HK-2 (cell line): Measurements from ENCODE around the gene TOX2.

Experiments used
- DNase-seq: peaks from one replicate; pipeline ENCODE4 v3.0.0-alpha.2; 2018; ENCODE audit not compliant: unreplicated experiment

TOX2 gene

GRCh38 chr20:44075191-44075949, 160.7 kb downstream of the TOX2 start:
- DNase-seq = no peak

DNA sequence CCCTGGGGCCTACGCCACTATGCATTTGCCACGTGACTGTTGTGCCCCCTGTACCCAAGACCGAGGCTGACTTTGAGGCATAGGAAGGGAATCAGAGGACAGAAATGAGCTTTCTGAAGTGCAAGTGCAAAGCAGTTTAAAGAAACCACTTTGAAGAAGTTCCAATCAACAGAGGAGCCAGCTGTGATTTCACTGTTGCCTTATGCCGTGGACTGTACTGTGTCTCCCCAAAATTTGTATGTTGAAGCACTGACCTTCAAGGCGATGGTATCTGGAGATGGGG, 161.2 kb downstream of the TOX2 start:
- DNase-seq = no peak

DNA sequence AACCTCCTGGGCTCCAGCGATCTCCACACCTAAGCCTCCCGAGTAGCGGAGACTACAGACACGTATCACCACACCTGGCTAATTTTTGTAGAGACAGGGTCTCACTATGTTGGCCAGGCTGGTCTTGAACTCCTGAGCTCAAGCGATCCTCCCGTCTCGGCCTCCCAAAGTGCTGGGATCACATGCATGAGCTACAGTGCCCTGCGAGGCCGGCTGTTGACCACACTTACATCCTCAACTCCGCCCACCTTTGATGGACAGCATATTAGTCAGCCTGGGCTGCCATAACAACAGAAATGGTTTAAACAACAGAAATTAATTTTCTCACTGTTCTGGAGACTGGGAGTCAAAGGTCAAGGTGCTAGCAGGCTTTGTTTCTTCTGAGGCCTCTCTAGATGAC, 164.6 kb downstream of the TOX2 start:
- no peak for DNase-seq

GRCh38 chr20:44080064-44080463, 165.4 kb downstream of the TOX2 start:
- DNase-seq = no peak

DNA sequence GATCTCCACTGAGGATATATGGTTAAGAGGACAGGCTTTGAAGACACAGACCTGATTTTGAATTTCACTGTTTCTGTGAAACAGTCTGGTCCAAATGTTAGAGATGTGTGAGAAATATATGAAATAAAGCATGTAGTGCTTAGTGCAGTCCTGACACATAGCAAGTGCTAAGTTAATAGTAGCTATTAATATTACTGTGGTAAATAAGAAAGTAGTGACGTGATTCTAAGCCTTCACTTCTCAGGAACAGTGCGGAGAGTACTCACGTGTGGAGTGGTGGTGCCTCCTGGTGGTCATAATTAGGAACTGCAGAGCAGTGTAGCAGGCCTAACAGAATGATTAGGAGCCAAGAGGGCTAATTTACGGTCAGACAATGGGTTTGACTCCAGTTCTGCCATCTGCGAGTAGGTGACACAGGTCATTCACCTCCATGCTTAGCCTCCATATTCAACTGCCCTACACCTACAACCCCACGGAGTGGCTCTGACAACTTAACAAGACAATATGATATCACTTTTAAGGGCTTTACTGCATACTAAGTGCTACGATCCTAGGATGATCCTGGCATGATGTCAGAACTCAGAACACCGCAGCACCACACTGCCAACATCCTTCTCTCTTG, 166.1 kb downstream of the TOX2 start:
- DNase-seq = peak; percentile 78

- no peak for DNase-seq
These were observed 166.8 kb downstream of the TOX2 start for GRCh38 chr20:44081476-44081875.

DNA sequence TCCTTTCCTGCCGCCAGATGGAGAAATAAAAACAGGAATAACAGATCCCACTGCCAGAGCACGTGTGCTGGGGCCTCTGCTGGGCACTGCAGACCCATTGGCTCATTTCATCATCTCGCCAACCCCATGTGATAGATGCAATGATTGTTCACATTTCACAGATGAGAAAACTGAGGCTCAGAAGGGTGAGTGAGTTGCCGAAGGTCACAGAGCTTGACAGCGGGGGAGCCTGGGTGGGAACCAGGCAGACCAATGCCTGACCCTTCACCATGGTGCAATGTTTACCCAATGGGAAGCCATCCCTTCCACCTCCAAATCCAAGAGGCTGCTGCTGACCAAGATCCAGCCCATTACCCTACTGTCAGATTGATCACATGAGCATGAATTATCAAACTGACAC, 167.2 kb downstream of the TOX2 start:
- no peak for DNase-seq

DNA sequence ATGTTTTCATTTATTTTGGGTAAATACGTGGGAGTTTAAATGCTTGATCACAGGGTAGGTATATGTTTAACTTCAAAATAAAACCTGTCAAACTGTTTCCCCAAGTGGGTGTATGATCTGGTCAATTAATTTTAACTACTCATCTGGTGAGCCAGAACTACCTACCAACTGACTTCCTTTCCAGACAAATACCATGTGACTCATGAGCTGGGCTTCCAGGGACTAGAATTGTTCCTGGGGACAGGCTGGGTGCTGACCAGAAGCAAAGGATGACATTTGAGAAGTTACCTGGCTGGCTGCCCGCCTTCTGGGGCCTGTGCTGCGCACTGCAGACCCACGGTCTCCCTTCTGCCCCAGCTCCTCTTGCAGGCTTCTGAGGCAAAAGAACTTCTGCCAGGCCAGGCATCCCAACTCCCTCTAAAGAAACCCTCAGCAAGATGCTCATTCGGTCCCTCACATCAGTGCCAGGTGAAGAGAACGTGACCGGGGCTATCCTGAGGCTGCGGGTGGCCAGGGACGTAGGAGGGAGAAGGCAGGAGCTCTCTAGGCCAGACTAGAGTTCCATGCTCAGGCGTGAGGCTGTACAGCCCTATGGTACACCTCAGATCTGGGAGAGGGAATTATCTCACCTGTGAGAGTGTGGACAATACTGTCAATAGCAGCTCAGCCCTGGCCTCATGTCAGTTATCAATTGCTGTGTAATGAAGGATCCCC, 168.7 kb downstream of the TOX2 start:
- DNase-seq = no peak

DNA sequence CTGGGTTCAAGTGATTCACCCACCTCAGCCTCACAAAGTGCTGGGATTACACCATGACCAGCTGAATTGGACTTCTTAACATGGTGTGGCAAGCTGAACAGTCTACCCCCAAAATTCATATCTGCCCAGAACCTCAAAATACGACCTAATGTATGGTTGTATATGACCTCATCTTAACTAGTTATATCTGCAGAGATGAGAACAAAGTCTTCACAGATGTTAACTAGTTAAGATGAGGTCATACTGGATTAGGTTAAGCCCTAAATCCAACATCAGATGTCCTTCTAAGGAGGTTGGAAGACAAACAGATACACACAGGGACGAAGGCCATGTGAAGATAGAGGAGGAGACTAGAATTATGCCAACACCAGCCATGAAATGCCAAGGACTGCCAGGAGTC, 169.8 kb downstream of the TOX2 start:
- DNase-seq = no peak

GRCh38 chr20:44084891-44085290, 170.2 kb downstream of the TOX2 start:
- no peak for DNase-seq

GRCh38 chr20:44085616-44086434, 171.2 kb downstream of the TOX2 start:
- DNase-seq = no peak

DNA sequence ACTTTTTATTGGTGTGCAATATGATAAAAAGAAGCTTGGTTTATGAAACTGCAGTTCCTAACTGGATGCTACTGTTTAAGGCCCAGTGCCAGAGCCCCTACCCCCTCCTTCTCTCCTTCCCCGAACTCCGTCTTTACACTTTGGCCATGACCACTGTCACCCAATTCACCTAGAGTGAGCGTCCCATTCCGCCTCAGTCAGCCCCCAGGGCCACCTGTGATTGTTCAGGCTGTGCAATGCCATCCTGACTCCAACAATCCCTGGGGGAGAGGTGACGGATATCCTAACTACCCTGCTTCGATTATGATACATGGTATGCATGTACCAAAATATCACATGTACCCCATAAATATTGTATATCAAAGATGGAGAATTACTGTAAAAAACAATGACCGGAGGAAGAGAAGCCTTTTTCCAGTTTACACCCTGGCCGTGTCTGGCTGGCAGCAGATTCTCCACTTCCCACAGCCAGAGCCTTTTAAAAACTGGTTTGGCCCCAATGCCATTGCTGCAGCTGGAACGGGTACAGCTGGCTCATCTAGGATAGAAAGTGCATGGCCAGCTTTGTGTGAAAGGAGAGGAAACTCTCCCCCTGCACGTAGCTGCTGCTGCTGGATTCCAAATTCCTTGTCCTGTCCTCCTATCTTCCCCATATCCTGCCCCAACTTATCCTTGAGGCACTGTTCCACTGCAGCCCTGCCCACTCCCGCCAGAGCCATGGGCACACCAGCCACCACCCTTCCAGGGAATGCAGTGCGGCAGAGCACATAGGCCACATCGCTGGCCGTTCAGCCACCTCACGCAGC, 172.6 kb downstream of the TOX2 start:
- no peak for DNase-seq

DNA sequence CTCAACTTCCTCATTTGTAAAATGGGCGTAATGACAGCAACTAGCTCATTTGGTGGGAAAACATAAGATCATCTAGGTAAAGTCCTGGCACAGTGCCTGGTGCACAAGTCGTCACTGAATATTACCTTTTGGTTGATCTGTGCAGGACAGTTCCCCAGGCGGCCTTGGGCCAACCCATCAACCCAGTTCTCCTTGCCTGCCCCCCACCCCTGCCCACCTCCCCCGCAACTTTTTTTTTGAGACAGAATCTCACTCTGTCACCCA, 173.1 kb downstream of the TOX2 start:
- DNase-seq = no peak

GRCh38 chr20:44089987-44090674, 175.5 kb downstream of the TOX2 start:
- DNase-seq = no peak

GRCh38 chr20:44091026-44091425, 176.4 kb downstream of the TOX2 start:
- DNase-seq = no peak

GRCh38 chr20:44092551-44093248, 178.0 kb downstream of the TOX2 start:
- DNase-seq = no peak

- DNase-seq = no peak
These were observed 178.6 kb downstream of the TOX2 start for GRCh38 chr20:44093249-44093582.

DNA sequence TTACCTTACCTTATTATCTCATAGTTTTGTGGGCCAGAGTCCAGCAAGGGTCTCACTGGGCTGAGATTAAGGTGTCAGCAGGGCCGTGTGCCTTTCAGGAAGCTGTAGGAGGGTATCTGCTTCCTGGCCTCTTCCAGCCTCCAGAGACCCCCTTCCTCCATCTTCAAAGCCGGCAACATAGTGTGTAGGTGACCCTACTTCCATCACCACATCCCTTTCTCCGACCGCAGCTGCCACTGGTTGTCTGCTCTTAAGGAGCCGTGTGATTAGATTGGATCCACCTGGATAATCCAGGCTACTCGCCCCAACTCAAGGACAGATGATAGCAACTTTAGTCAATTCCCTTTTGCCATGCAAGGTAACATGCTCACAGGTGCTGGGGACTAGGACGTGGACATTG, 181.2 kb downstream of the TOX2 start:
- DNase-seq = no peak

- no peak for DNase-seq
These were observed 183.0 kb downstream of the TOX2 start for GRCh38 chr20:44097521-44098255.

- DNase-seq = no peak
These were observed 183.6 kb downstream of the TOX2 start for GRCh38 chr20:44098256-44098630.
